ENCODE data around the gene NEDD9.

DNA sequence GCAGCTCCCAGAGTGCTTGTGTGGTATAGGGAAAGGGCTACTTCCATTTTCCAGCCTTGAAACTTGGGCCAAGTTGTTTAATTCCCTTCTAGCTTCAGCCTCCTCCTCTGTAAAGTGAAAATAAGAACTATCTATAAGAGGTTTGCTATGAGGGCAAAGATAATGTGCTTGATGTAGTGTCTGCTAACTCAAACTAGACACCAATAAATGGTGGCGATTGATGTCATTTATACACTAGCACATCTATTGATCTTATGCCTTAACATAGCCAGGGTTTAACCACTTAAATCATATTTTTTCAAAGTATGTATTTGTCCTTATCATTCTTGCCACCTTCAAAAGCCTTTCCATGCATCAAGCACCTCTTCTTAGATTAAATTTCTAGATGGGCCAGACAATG lies 55.2 kb downstream of the NEDD9 start:
- TF ChIP-seq, protein P1, sequence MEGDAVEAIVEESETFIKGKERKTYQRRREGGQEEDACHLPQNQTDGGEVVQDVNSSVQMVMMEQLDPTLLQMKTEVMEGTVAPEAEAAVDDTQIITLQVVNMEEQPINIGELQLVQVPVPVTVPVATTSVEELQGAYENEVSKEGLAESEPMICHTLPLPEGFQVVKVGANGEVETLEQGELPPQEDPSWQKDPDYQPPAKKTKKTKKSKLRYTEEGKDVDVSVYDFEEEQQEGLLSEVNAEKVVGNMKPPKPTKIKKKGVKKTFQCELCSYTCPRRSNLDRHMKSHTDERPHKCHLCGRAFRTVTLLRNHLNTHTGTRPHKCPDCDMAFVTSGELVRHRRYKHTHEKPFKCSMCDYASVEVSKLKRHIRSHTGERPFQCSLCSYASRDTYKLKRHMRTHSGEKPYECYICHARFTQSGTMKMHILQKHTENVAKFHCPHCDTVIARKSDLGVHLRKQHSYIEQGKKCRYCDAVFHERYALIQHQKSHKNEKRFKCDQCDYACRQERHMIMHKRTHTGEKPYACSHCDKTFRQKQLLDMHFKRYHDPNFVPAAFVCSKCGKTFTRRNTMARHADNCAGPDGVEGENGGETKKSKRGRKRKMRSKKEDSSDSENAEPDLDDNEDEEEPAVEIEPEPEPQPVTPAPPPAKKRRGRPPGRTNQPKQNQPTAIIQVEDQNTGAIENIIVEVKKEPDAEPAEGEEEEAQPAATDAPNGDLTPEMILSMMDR (IDR thresholded peaks at IDR 0.05; ENCODE audit: insufficient read depth, low read length, poor library complexity, severe bottlenecking): no peak
- TF ChIP-seq EZH2phosphoT487 (conservative IDR thresholded peaks at IDR 0.05; ENCODE audit: low read length): no peak

All from SU-DHL-6 (cell line).